Right renal pelvis (tissue), 4 donors: Measurements from ENCODE around the gene HPCAL1. TPM values are rescaled to one million over a fixed set of nuclear protein-coding genes. Genes with fewer than 3 reads are reported as not detected.

ENCODE experiments used
- DNase-seq, 4 donors: peaks; one replicate each; pipeline ENCODE4 v3.0.0-alpha.2; 2013; ENCODE audit warnings: low read depth in 4 of 4, low spot score in 3 of 4, missing footprints in 1 of 4
- polyA plus RNA-seq, 4 donors: library from polyadenylated mRNA; unstranded; fragments of 120-200 nt; gene quantifications; one replicate each; pipeline ENCODE4 v1.2.1, GENCODE V29; 2013; ENCODE audit not compliant: insufficient read length in 4 of 4

HPCAL1 gene
- polyA plus RNA-seq, 4 donors = 23.9 to 36.8 (median 31.5) TPM

DNA sequence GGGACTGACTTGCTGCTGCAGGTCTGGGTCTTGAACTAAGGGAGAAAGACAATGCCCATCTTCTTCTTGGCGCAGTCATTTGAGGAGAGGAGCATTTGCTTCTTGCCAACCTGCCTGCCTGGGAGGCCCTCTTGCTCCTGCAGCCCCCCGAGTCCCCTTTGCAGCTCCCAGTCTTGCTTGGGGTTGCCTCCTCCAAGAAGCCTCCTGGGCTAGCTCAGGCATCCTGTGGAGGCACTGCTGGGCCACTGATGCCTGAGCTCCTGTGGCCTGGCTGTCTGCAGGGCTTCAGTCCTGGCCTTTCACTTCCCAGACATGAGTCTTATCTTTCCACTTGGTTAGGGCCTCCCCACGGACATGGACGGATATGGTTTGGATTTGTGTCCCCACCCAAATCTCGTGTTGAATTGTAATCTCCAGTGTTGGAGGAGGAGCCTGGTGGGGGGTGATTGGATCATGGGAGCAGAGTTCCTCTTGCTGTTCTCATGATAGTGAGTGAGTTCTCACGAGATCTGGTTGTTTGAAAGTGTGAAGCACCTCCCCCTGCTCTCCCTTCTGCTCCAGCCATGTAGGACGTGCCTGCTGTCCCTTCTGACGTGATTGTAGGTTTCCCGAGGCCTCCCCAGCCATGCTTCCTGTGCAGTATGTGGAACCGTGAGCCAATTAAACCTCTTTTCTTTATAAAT is 17.3 kb downstream of the HPCAL1 start:
- no peak for DNase-seq

- no peak for DNase-seq
Measured at GRCh38 chr2:10320575-10320931, 17.8 kb downstream of the HPCAL1 start.

GRCh38 chr2:10320933-10321332 is 18.2 kb downstream of the HPCAL1 start:
- no peak for DNase-seq

DNA sequence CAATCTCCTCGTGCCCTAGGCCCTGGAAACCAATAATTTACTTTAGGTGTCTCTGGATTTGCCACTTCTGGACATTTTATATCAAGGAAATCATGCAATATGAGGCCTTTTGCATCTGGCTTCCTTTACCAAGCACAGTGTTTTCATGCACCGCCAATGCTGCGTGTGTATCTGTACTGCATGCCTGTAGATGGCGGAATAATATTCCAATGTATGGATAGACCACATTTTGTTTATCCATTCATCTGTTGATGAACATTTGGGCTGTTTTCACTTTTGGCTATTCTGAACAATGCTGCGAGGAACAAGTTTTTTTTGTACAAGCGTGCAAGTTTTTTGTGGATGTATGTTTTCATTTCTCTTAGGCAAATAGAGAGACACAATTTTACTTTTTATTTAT is 18.9 kb downstream of the HPCAL1 start:
- DNase-seq = no peak

DNA sequence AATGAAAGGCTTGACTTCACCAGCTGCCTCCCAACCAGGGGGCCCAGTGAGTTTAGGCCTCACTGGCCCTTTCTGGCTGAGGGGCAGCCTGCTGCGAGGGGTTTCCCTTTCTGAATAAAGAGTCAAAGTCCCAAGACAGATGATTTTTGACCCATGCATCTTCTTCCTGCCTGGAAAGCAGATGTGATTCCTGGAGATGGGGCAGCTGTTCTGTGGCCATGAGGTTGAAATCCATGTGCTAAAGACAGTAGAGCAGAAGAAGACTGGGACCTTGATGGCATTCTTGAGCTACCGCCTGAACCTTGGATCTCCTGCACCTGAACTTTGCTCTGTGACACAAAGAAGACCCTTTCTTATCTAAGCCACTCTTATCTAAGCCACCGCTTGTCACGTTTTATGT is 19.8 kb downstream of the HPCAL1 start:
- no peak for DNase-seq

- no peak for DNase-seq
Measured at GRCh38 chr2:10322973-10323372, 20.3 kb downstream of the HPCAL1 start.

DNA sequence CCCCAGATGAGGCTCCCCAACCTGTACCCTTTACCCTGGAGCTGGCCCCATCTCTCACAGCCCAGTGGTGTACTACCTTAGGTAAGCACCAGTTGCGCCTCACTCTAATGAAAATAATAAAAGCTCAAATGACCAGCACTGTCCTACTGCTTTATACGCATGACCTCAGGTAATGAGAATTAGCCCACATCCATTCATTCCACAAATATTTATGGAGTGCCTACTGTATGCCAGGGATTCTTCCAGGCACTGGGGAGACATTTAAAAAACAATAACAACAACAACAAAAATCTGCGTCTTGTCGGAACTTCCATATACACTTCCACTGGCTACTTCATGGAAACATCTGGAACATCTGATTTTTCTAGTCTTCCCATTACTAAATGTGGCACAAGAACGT is 20.8 kb downstream of the HPCAL1 start:
- DNase-seq = no peak

- DNase-seq = no peak
Measured at GRCh38 chr2:10324095-10324832, 21.6 kb downstream of the HPCAL1 start.

- no peak for DNase-seq
Measured at GRCh38 chr2:10325278-10326145, 22.8 kb downstream of the HPCAL1 start.

DNA sequence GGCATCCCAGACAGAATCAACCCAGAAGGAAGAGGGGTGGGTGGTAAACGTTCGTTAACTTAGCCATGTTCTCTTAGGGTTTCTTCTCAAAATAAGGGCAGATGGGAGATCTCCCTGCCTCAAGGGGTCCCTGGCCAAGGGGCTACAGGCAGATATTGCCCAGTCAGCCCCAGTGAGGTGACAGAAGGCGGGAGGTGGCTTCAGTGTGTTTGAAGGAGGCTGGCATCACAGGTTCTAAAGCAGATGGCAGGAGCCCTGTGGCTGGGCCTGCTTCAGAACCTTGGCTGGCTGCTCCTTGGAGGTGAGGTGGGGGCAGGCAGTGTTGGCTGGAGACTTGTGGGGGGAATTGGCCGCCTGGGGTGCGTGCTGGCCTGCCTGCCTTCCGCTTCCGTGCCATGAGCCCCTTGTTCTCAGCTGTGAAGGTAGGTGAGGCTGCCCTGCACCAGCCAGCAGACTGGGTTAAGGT is 23.5 kb downstream of the HPCAL1 start:
- DNase-seq = no peak

DNA sequence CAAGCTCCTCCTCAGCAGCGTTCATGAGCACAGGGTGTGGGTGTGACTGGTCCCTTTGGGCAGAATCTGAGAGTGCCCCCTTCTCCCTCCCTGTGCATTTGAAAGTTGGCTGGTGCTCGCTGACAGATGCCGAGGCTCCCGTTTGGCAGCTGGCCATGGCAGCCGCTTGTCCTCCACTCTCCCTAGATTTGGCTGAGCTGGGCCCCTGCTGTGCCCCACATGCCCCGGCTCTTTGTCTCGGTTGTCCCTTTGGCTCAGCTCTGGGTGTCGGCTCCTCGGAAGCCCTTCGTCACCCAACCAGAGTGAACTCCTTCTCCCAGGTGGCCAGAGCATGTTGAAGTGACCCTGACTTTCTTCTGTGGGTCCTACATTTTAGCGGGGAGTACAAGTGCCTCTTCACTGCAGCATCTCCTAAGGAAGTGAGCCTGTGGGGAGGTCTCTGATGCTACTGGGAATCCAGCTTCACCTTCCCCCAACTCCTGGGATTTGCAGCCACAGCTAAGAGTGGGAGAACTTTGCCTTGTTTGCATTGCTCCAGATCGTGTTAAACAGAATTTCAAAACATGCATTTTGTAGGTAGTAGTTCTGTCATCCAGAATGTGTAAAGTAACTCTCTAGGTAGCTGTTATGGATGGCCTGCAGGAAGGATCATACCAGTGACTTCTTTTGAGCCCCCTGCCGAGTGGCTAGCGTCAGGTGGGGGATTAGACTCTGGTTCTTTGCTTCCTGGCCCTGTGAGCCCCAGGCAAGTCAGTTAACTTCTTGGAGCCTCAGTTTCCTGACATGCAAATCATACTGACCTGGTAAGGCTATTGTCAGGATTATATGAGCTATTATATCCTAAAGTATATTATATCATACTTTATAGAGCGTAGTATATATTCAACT is 24.2 kb downstream of the HPCAL1 start:
- DNase-seq = no peak

GRCh38 chr2:10327896-10328669 is 25.4 kb downstream of the HPCAL1 start:
- DNase-seq = no peak

DNA sequence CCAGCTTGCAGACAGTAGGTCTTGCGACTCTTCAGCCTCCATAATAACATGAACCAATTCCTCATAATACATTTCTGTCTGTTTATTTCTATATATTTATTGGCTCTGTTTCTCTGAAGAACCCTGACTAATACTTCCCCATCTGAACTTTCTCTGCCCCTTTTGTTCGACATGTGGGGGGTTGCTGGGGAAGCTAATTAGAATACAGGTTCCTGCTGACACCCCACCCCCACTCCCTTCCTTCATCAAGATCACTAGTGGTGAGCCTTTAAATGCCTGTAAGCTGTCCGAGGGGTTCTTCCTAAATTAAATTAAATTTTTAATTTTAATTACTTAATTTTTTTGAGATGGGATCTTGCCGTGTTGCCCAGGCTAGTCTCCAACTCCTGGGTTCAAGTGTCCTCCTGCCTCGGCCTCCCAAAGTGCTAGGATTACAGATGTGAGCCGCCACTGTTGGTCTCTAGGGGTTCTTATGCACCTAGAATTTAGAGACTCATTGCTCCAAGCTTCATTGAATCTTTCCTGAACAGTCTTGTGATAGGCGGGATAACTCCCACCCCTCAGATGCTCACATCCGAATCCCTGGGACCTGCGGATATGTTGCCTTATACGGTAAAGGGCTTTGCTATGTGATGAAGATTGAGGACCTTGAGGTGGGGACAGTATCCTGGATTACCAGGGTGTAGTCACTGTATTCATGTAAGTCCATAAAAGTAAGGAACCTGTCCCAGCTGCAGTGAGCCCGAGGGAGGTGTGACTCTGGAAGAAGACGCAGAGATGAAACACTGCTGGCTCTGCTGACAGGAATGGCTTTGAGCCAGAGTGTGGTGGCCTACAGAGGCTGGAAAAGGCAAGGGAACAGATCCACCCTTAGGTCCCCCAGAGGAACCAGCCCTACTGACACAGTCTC is 26.2 kb downstream of the HPCAL1 start:
- DNase-seq = no peak

DNA sequence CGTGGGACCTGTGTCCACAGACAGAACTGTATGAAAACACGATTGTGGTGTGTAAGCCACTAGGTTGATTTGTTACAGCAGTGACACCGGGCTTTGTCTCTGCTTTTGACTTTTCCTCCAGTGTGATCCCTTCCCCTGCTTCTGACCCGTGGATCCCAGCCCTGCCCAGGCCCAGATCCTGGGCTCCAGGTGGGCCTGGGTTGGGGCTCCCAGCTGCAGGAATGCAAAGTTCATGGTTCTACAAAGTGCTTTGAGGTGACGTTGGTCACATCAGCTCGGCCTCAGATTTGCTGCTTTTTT is 26.8 kb downstream of the HPCAL1 start:
- DNase-seq = no peak

DNA sequence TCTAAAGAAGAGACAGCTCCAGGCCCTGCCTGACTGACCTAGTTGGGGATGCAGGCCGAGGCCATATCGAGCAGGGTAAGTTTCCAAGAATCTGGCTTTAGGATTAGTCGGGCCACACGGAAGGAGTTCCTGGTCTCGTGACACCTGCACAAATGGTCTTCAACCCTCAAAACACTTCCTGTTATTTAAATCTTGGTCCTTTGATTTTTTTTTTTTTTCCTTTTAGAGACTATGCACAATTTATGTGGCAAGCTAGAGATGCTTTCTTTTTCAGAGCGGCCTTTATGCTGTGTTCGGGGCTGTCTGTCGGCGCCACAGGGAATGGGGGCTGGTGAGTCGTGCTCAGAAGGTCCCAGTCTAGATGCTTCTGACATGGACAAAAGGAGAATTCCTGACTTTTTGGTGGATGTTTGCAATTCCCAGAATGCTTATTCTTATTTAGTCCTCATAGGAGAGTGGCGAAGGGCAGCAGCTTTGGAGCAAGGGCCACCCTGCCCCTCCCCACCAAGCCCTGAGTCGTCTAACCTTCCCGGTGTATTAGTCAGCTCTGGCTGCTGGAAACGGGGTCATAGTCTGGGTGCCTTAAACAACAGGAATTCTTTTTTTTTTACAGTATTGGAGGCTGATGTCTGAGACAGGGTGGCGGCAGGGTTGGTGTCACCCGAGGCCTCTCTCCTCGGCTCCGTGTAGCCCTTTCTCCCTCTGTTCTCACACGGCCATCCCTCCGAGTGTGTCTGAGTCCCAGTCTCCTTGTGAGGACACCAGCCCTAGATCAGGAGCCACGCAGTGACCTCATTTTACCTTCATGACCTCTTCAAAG is 27.4 kb downstream of the HPCAL1 start:
- DNase-seq = no peak

DNA sequence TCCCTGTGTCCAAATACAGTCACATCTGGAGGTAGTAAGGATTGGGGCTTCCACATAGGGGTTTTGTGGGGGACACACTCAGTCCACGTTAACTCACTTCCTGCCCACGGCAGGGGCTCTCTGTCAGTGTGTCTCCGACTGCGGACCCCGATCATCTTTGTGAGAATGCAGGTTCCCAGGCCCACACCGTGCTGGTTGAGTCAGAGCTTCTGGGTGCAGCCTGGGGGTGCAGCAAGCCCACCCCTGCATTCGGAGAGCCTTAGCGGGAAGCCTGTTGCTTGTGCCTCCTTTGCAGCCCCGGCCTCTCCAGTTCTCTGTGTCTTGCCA is 28.0 kb downstream of the HPCAL1 start:
- no peak for DNase-seq

- DNase-seq = no peak
Measured at GRCh38 chr2:10331027-10331701, 28.5 kb downstream of the HPCAL1 start.
